Neuronal stem cell (in vitro differentiated cells): ENCODE results near the gene STK32B.

Experiments
- DNase-seq: peaks from one replicate; pipeline ENCODE4 v3.0.0-alpha.2; 2013; ENCODE audit warnings: low spot score
- H2AFZ ChIP-seq: one replicate; pipeline ENCODE4 v1.6.1; 2013; ENCODE audit warnings: mild to moderate bottlenecking, low read length, inconsistent platforms
- H2AK5ac ChIP-seq: 2 replicates; pipeline ENCODE4 v1.6.1; 2013; ENCODE audit warnings: low read depth, mild to moderate bottlenecking, inconsistent platforms, low read length, moderate library complexity, mixed read lengths
- H2BK120ac ChIP-seq: 2 replicates; pipeline ENCODE4 v1.6.1; 2013; ENCODE audit warnings: low read depth, mild to moderate bottlenecking, inconsistent platforms, low read length, moderate library complexity, mixed read lengths
- H2BK12ac ChIP-seq: one replicate; pipeline ENCODE4 v1.6.1; 2013; ENCODE audit warnings: low read length, inconsistent platforms
- H2BK15ac ChIP-seq: 2 replicates; pipeline ENCODE4 v1.6.1; 2013; ENCODE audit warnings: mild to moderate bottlenecking, low read length, inconsistent platforms, mixed read lengths
- H2BK5ac ChIP-seq: one replicate; pipeline ENCODE4 v1.6.1; 2013; ENCODE audit warnings: inconsistent platforms, mild to moderate bottlenecking, low read length, moderate library complexity
- H3K14ac ChIP-seq: one replicate; pipeline ENCODE4 v1.6.1; 2013; ENCODE audit warnings: low read length, inconsistent platforms
- H3K18ac ChIP-seq: 2 replicates; pipeline ENCODE4 v1.6.1; 2013; ENCODE audit warnings: low read length, inconsistent platforms
- H3K23ac ChIP-seq: 2 replicates; pipeline ENCODE4 v1.6.1; 2013; ENCODE audit warnings: low read depth, mild to moderate bottlenecking, mixed read lengths, low read length, inconsistent platforms; ENCODE audit not compliant: poor library complexity
- H3K27ac ChIP-seq: replicated peaks from 3 replicates; pipeline ENCODE4 v1.5.1; 2013; ENCODE audit warnings: low read length, inconsistent platforms
- H3K27me3 ChIP-seq, 3 experiments: 2 replicates each; pipeline ENCODE4 v1.6.1; 2013; ENCODE audit warnings: low read length in 3 of 3, mild to moderate bottlenecking in 2 of 3, inconsistent platforms in 1 of 3, low read depth in 1 of 3, mixed read lengths in 1 of 3, moderate library complexity in 1 of 3; ENCODE audit not compliant: control insufficient read depth in 3 of 3, insufficient read depth in 3 of 3
- H3K36me3 ChIP-seq, 2 donors: replicated peaks in 1 of 2; 2 replicates each; pipeline ENCODE4 v1.6.1; 2013; ENCODE audit warnings: low read length in 2 of 2; ENCODE audit not compliant: control insufficient read depth in 2 of 2, insufficient read depth in 2 of 2
- H3K4ac ChIP-seq: 2 replicates; pipeline ENCODE4 v1.6.1; 2013; ENCODE audit warnings: inconsistent platforms, mild to moderate bottlenecking, low read length, moderate library complexity
- H3K4me1 ChIP-seq, 2 donors: 1 replicate in 1 of 2; 2 replicates in 1 of 2; pipeline ENCODE4 v1.6.1; 2013; ENCODE audit warnings: low read length in 2 of 2, low read depth in 1 of 2; ENCODE audit not compliant: control insufficient read depth in 2 of 2, insufficient read depth in 1 of 2
- H3K4me2 ChIP-seq: one replicate; pipeline ENCODE4 v1.6.1; 2013; ENCODE audit warnings: mild to moderate bottlenecking, low read length, inconsistent platforms; ENCODE audit not compliant: insufficient read depth, poor library complexity, severe bottlenecking
- H3K4me3 ChIP-seq, 2 donors: 2 replicates each; pipeline ENCODE4 v1.5.1; 2013; ENCODE audit warnings: low read length in 2 of 2, mild to moderate bottlenecking in 2 of 2, inconsistent platforms in 1 of 2, moderate library complexity in 1 of 2
- H3K79me1 ChIP-seq: one replicate; pipeline ENCODE4 v1.6.1; 2013; ENCODE audit warnings: low read depth, mild to moderate bottlenecking, inconsistent platforms, low read length, moderate library complexity
- H3K9ac ChIP-seq: one replicate; pipeline ENCODE4 v1.6.1; 2013; ENCODE audit warnings: mild to moderate bottlenecking, low read depth, low read length, inconsistent platforms; ENCODE audit not compliant: poor library complexity
- H3K9me3 ChIP-seq, 2 donors: replicated peaks in 1 of 2; 2 replicates each; pipeline versions ENCODE3 to v1.6.1; 2013; ENCODE audit warnings: low read length in 2 of 2, mild to moderate bottlenecking in 2 of 2, inconsistent platforms in 1 of 2, low read depth in 1 of 2, mixed read lengths in 1 of 2, moderate library complexity in 1 of 2; ENCODE audit not compliant: control insufficient read depth in 2 of 2, insufficient read depth in 1 of 2
- H4K8ac ChIP-seq: one replicate; pipeline ENCODE4 v1.6.1; 2013; ENCODE audit warnings: low read depth, mild to moderate bottlenecking, inconsistent platforms, low read length, moderate library complexity
- H4K91ac ChIP-seq: one replicate; pipeline ENCODE4 v1.6.1; 2013; ENCODE audit warnings: low read length, low read depth, mild to moderate bottlenecking, inconsistent platforms; ENCODE audit not compliant: poor library complexity
- WGBS, 2 donors: extraction: QIAGEN DNeasy Blood & Tissue Kit; methylation state at CpG; one replicate each; pipeline ENCODE4 v1.1.7; 2013; ENCODE audit warnings: missing lambda C conversion rate in 2 of 2, mixed read lengths in 1 of 2; ENCODE audit not compliant: insufficient read length in 2 of 2, insufficient replicate concordance in 1 of 2; ENCODE audit errors: extremely low coverage in 2 of 2; 5-methylcytosine and 5-hydroxymethylcytosine counted together

STK32B gene

DNA sequence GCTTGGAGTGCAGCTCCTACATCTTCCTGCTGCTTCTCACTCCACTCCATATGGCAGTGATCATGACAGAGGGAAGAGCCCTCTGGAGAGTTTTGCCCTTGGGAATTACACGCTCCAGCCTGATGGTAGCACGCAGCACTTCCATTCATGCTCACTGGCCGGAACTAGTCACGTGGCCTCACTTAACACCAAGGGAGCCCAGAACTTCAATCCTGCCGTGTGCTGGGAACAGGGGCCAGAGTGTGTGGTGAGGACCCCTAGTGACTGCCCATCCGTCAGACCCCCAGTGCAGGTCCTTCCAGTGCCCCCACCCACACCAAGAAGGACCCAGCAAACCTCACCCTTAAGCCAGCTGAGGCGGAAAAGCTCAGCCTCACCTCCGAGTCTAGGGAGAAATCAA is 426.3 kb downstream of the STK32B start:
- Histone ChIP-seq H3K9ac (no peak overlapping the region), H2BK120ac (no peak overlapping the region), H3K4me2 (no peak overlapping the region), H3K79me1 (no peaks in the 10 kb centered on the region), H2BK5ac (no peak overlapping the region), H3K4me3 (no peak overlapping the region), H3K4ac (no peak overlapping the region), H3K27ac (no peak overlapping the region), H4K8ac (no peak overlapping the region), H3K27me3 (no peaks in the 10 kb centered on the region), H4K91ac (no peak overlapping the region), H2AK5ac (no peak overlapping the region), H2AFZ (no peak overlapping the region), H3K36me3 (no peaks in the 10 kb centered on the region), H3K23ac (no peak overlapping the region), H3K14ac (no peak overlapping the region), H2BK15ac (no peak overlapping the region), H3K18ac (no peak overlapping the region), H3K9me3 (no peaks in the 10 kb centered on the region), H3K4me1 (no peaks in the 10 kb centered on the region), H2BK12ac (no peak overlapping the region)
- DNase-seq, result no peak
- WGBS, 2 donors, result no CpG with 5 or more reads among the region's 8 CpGs

DNA sequence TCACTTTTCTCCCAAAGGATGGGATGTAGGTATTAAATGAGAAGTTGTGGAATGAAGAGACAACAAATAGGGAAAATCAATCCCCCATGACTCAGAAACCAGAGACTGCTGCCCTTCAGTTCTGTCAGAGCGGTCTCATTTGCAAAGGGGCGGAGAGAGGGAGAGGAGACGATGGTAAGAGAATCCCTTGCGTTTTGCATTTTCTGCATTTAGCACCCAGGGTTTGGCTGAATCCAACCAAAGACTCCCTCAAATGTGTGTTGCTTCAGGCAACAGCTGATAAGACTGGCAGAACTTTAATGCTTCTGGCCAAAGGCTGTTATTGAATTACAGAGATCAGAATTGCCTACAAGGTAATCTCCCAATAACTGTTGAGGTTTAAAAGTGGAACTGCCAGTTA is 426.9 kb downstream of the STK32B start:
- Histone ChIP-seq H3K14ac (no peak overlapping the region), H2AK5ac (no peak overlapping the region), H3K27me3 (no peaks in the 10 kb centered on the region), H3K4me2 (no peak overlapping the region), H2BK15ac (no peak overlapping the region), H3K36me3 (no peaks in the 10 kb centered on the region), H3K4me1 (no peaks in the 10 kb centered on the region), H2AFZ (no peak overlapping the region), H3K27ac (no peak overlapping the region), H4K91ac (no peak overlapping the region), H3K9me3 (no peaks in the 10 kb centered on the region), H4K8ac (no peak overlapping the region), H3K4me3 (no peak overlapping the region), H3K79me1 (no peaks in the 10 kb centered on the region), H3K18ac (no peak overlapping the region), H3K4ac (no peak overlapping the region), H2BK120ac (no peak overlapping the region), H2BK12ac (no peak overlapping the region), H3K23ac (no peak overlapping the region), H3K9ac (no peak overlapping the region), H2BK5ac (no peak overlapping the region)
- no CpG with 5 or more reads among the region's 4 CpGs for WGBS, 2 donors
- DNase-seq, result no peak

- Histone ChIP-seq H3K23ac (no peak overlapping the region), H3K9me3 (no peaks in the 10 kb centered on the region), H3K27me3 (no peaks in the 10 kb centered on the region), H3K27ac (no peak overlapping the region), H3K36me3 (no peaks in the 10 kb centered on the region), H3K18ac (no peak overlapping the region), H2BK12ac (no peak overlapping the region), H2BK120ac (no peak overlapping the region), H2AFZ (no peak overlapping the region), H2BK15ac (no peak overlapping the region), H2AK5ac (no peak overlapping the region), H3K9ac (no peak overlapping the region), H3K4ac (no peak overlapping the region), H4K8ac (no peak overlapping the region), H3K4me1 (no peaks in the 10 kb centered on the region), H4K91ac (no peak overlapping the region), H3K4me3 (no peak overlapping the region), H3K14ac (no peak overlapping the region), H2BK5ac (no peak overlapping the region), H3K79me1 (no peaks in the 10 kb centered on the region), H3K4me2 (no peak overlapping the region)
- no peak for DNase-seq
- WGBS, 2 donors, result no CpG with 5 or more reads among the region's 6 CpGs
These were observed 427.4 kb downstream of the STK32B start for GRCh38 chr4:5478697-5479096.

DNA sequence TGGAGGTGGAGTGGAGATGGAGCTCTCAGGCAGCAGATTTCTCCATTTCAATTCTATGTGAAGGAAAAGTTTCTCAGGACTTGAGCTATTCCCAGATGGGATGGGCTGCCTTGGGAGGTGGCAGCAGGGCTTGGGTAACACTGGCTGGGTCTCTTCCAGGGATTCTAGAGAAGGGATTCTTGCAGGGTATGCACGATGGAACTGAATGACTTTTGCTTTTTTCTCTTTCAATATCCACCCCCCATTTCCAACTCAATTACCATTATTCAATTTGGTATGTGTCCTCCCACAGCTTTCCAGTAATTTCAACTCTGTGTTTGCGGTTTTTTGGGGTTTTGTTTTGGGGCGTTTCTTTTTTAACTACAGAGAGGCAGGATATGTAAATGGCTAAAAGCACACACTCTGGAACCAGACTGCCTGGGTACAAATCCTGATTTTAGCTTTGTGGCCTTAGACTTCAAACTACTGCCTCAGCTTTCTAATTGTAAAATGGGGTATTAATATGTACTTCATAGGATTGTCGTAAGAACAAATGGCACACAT is 428.3 kb downstream of the STK32B start:
- no peak for DNase-seq
- Histone ChIP-seq H3K4me1 (no peaks in the 10 kb centered on the region), H3K4me2 (no peak overlapping the region), H3K23ac (no peak overlapping the region), H3K9me3 (no peaks in the 10 kb centered on the region), H4K91ac (no peak overlapping the region), H3K14ac (no peak overlapping the region), H3K9ac (no peak overlapping the region), H3K79me1 (no peaks in the 10 kb centered on the region), H3K27ac (no peak overlapping the region), H2BK120ac (no peak overlapping the region), H2BK5ac (no peak overlapping the region), H2BK12ac (no peak overlapping the region), H3K27me3 (no peaks in the 10 kb centered on the region), H3K4me3 (no peak overlapping the region), H3K4ac (no peak overlapping the region), H4K8ac (no peak overlapping the region), H3K18ac (no peak overlapping the region), H3K36me3 (no peaks in the 10 kb centered on the region), H2AFZ (no peak overlapping the region), H2BK15ac (no peak overlapping the region), H2AK5ac (no peak overlapping the region)
- WGBS, 2 donors, result no CpG with 5 or more reads among the region's 4 CpGs
